ENCODE results near the gene SOS2.

The SOS2 gene

DNA sequence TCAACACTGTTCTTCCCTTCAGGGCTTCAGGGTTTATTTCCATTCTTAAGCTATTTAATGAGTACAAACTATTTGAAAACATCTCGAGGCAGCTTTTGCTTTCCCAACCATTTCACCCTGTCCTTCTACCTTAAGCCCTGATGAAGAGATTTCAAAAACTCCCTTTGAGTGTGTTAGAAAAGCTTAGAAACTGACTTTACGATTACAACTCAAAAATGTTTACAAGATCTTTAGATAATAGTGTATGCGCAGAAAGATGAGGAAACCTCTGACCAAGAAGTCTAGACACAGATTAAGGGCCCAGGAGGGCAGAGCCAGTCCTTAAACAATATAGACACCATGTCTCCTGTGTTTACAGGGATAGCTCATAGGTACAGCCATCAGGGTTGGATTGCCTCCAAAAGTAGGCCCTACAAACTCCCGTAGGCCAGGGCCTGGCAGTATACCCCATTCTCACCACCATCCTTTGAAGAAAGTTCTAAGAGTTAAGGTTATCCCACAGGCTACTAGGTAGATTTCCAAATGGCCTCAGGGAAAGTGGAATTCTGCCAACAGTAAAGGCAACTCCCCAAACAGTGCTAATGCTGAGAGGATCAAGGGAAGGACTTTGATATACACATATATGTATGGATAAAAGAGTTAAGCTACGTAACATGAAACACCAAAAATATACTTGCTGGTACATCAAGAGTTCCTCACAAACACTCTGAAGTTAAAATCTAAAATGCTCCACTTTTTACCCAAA, 11.4 kb upstream of the SOS2 start:
- H3K4me3 ChIP-seq (ENCODE audit: low read length): no peak overlapping the region
- no peak overlapping the region for H3K4me2 ChIP-seq (ENCODE audit: low read length)
- no peaks in the 10 kb centered on the region for H3K36me3 ChIP-seq (ENCODE audit: insufficient read depth, low read length)
- H3K27me3 ChIP-seq (ENCODE audit: control insufficient read depth, insufficient read depth, low read length): no peaks in the 10 kb centered on the region
- no peaks in the 10 kb centered on the region for H3K9me3 ChIP-seq (replicated peaks; ENCODE audit: low read length)
- H3K4me1 ChIP-seq (ENCODE audit: control insufficient read depth, insufficient read depth, low read length): no peaks in the 10 kb centered on the region
- no peak overlapping the region for H3K9ac ChIP-seq (ENCODE audit: low read depth, low read length)

DNA sequence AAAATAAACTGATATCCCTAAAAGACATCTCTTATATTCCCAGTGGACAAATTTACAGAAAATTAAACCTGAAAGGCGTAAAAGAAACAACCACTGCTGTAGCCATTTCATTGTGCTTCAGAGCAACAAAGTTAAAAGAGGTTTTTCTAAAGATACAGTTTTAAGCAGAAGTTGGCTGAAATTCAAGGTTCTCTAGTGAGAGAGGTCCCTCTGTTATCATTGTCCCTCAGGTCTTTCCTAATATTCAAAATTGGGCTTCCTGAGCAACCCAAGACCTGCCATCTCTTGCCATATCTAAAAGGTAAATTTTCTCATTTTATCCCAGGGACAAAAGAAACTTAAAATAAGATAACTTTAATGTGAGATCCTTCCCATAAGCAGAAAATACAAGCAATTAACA, 10.7 kb upstream of the SOS2 start:
- H3K36me3 ChIP-seq (ENCODE audit: insufficient read depth, low read length): no peaks in the 10 kb centered on the region
- no peaks in the 10 kb centered on the region for H3K27me3 ChIP-seq (ENCODE audit: control insufficient read depth, insufficient read depth, low read length)
- no peaks in the 10 kb centered on the region for H3K9me3 ChIP-seq (replicated peaks; ENCODE audit: low read length)
- no peaks in the 10 kb centered on the region for H3K4me1 ChIP-seq (ENCODE audit: control insufficient read depth, insufficient read depth, low read length)
- no peak overlapping the region for H3K9ac ChIP-seq (ENCODE audit: low read depth, low read length)
- H3K4me2 ChIP-seq (ENCODE audit: low read length): no peak overlapping the region
- no peak overlapping the region for H3K4me3 ChIP-seq (ENCODE audit: low read length)

- H3K9ac ChIP-seq (ENCODE audit: low read depth, low read length): no peak overlapping the region
- H3K4me3 ChIP-seq (ENCODE audit: low read length): no peak overlapping the region
- H3K9me3 ChIP-seq (replicated peaks; ENCODE audit: low read length): no peaks in the 10 kb centered on the region
These were observed 6.0 kb upstream of the SOS2 start for GRCh38 chr14:50237427-50237826.

DNA sequence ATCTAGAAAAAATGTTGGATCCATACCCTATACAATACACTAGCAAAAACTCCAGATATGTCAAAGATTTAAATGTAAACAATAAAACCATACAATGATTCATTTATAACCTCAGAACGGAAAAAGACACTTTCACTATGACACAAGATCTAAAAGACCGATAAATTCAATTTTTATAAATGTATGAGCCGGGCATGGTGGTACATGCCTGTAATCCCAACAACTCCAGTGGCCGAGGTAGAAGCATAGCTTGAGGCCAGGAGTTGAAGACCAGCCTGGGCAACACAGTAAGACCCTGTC, 2.5 kb upstream of the SOS2 start:
- no peak overlapping the region for H3K9ac ChIP-seq (ENCODE audit: low read depth, low read length)
- H3K9me3 ChIP-seq (replicated peaks; ENCODE audit: low read length): no peaks in the 10 kb centered on the region
- H3K4me1 ChIP-seq (ENCODE audit: control insufficient read depth, insufficient read depth, low read length): peaks cover 13% of the 10 kb centered on the region
- no peak overlapping the region for H3K4me3 ChIP-seq (ENCODE audit: low read length)
- H3K27me3 ChIP-seq (ENCODE audit: control insufficient read depth, insufficient read depth, low read length): no peaks in the 10 kb centered on the region
- no peaks in the 10 kb centered on the region for H3K36me3 ChIP-seq (ENCODE audit: insufficient read depth, low read length)
- no peak overlapping the region for H3K4me2 ChIP-seq (ENCODE audit: low read length)

More at GRCh38 chr14:50237427-50237826, 6.0 kb upstream of the SOS2 start:
- Histone ChIP-seq H3K27me3 (ENCODE audit: control insufficient read depth, insufficient read depth, low read length) (no peaks in the 10 kb centered on the region), H3K4me2 (ENCODE audit: low read length) (no peak overlapping the region), H3K4me1 (ENCODE audit: control insufficient read depth, insufficient read depth, low read length) (peaks cover under 1% of the 10 kb centered on the region), H3K36me3 (ENCODE audit: insufficient read depth, low read length) (no peaks in the 10 kb centered on the region)

- Histone ChIP-seq H3K4me1 (ENCODE audit: control insufficient read depth, insufficient read depth, low read length) (peaks cover 13% of the 10 kb centered on the region), H3K9ac (ENCODE audit: low read depth, low read length) (no peak overlapping the region), H3K4me3 (ENCODE audit: low read length) (no peak overlapping the region), H3K27me3 (ENCODE audit: control insufficient read depth, insufficient read depth, low read length) (no peaks in the 10 kb centered on the region), H3K4me2 (ENCODE audit: low read length) (no peak overlapping the region), H3K36me3 (ENCODE audit: insufficient read depth, low read length) (no peaks in the 10 kb centered on the region), H3K9me3 (replicated peaks; ENCODE audit: low read length) (no peaks in the 10 kb centered on the region)
These were observed 2.0 kb upstream of the SOS2 start for GRCh38 chr14:50233166-50233950.

DNA sequence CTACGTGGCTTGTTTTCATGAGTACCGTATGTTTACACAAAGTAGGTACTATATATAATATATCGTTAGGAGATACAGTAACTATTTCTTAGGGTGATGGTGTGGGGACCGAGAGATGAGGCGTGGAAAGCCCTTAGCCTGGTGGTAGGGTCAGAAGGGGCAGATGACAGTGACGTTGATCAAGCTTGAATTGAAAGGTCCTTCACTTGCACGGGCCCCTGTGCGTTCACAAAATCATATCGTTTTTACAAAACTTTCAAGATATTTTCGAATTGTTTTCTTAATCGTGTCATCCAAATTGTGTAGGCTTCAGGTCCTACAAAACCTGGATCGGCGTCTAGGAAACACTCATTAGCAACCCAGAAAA, 881 bp upstream of the SOS2 start:
- Histone ChIP-seq H3K4me3 (ENCODE audit: low read length) (peak overlapping the region; percentile 97), H3K4me2 (ENCODE audit: low read length) (peak overlapping the region; percentile 79), H3K27me3 (ENCODE audit: control insufficient read depth, insufficient read depth, low read length) (no peaks in the 10 kb centered on the region), H3K9ac (ENCODE audit: low read depth, low read length) (peak overlapping the region; percentile 90), H3K9me3 (replicated peaks; ENCODE audit: low read length) (no peaks in the 10 kb centered on the region), H3K36me3 (ENCODE audit: insufficient read depth, low read length) (no peaks in the 10 kb centered on the region), H3K4me1 (ENCODE audit: control insufficient read depth, insufficient read depth, low read length) (peaks cover 13% of the 10 kb centered on the region)

GRCh38 chr14:50230701-50231474, 490 bp downstream of the SOS2 start:
- Histone ChIP-seq H3K9ac (ENCODE audit: low read depth, low read length) (peak overlapping the region; percentile 90), H3K4me3 (ENCODE audit: low read length) (peak overlapping the region; percentile 97), H3K4me2 (ENCODE audit: low read length) (peak overlapping the region; percentile 79), H3K27me3 (ENCODE audit: control insufficient read depth, insufficient read depth, low read length) (no peaks in the 10 kb centered on the region), H3K4me1 (ENCODE audit: control insufficient read depth, insufficient read depth, low read length) (peaks cover 20% of the 10 kb centered on the region), H3K9me3 (replicated peaks; ENCODE audit: low read length) (no peaks in the 10 kb centered on the region), H3K36me3 (ENCODE audit: insufficient read depth, low read length) (no peaks in the 10 kb centered on the region)

- peak overlapping the region; percentile 90 for H3K9ac ChIP-seq (ENCODE audit: low read depth, low read length)
- peak overlapping the region; percentile 97 for H3K4me3 ChIP-seq (ENCODE audit: low read length)
- H3K4me1 ChIP-seq (ENCODE audit: control insufficient read depth, insufficient read depth, low read length): peaks cover 24% of the 10 kb centered on the region
These were observed 1.0 kb downstream of the SOS2 start for GRCh38 chr14:50230401-50230700.

DNA sequence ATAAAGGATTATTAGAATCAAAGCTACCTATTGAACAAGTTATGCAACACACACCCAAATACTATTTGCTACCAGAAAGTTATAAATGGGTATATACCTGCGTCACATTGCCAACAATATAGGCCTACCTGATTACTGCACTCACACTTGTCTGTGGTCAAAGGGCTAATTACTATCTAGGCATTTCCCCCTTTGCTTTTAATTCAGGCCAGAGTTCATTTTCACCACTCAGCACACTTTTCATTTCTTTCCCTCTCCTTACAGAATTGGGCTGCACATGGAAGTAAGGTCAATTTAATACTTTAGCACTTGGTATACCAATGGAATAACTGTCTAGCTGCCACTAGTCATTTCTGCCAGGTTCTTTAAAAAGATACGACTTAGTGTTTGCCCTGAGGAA, 1.7 kb downstream of the SOS2 start:
- Histone ChIP-seq H3K27me3 (ENCODE audit: control insufficient read depth, insufficient read depth, low read length) (no peaks in the 10 kb centered on the region), H3K4me1 (ENCODE audit: control insufficient read depth, insufficient read depth, low read length) (peaks cover 30% of the 10 kb centered on the region), H3K36me3 (ENCODE audit: insufficient read depth, low read length) (no peaks in the 10 kb centered on the region), H3K4me3 (ENCODE audit: low read length) (peak overlapping the region; percentile 97), H3K9ac (ENCODE audit: low read depth, low read length) (peak overlapping the region; percentile 90), H3K4me2 (ENCODE audit: low read length) (peak overlapping the region; percentile 79), H3K9me3 (replicated peaks; ENCODE audit: low read length) (no peaks in the 10 kb centered on the region)

More at GRCh38 chr14:50230401-50230700, 1.0 kb downstream of the SOS2 start:
- Histone ChIP-seq H3K9me3 (replicated peaks; ENCODE audit: low read length) (no peaks in the 10 kb centered on the region), H3K4me2 (ENCODE audit: low read length) (peak overlapping the region; percentile 79), H3K36me3 (ENCODE audit: insufficient read depth, low read length) (no peaks in the 10 kb centered on the region), H3K27me3 (ENCODE audit: control insufficient read depth, insufficient read depth, low read length) (no peaks in the 10 kb centered on the region)

DNA sequence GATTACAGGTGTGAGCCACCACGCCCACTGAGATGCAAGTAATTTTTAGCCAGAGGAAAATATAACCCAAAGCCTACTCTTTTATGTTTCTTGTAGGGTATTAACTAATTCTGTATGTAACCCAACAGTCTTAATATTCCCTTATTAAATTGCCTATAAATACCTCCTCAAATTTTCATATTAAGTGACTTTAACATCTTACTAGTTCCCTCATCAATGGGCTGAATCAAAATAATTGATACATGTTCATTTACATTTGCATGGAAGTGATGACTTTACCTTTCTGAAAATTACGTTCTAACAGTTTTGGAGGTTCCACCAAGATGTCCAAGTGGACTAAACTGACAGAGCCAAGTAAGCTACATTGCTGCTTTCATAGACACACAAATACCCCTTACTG, 3.1 kb downstream of the SOS2 start:
- peaks cover 30% of the 10 kb centered on the region for H3K4me1 ChIP-seq (ENCODE audit: control insufficient read depth, insufficient read depth, low read length)
- H3K4me2 ChIP-seq (ENCODE audit: low read length): no peak overlapping the region
- H3K9me3 ChIP-seq (replicated peaks; ENCODE audit: low read length): no peaks in the 10 kb centered on the region
- H3K36me3 ChIP-seq (ENCODE audit: insufficient read depth, low read length): no peaks in the 10 kb centered on the region
- no peaks in the 10 kb centered on the region for H3K27me3 ChIP-seq (ENCODE audit: control insufficient read depth, insufficient read depth, low read length)
- no peak overlapping the region for H3K4me3 ChIP-seq (ENCODE audit: low read length)
- H3K9ac ChIP-seq (ENCODE audit: low read depth, low read length): no peak overlapping the region

DNA sequence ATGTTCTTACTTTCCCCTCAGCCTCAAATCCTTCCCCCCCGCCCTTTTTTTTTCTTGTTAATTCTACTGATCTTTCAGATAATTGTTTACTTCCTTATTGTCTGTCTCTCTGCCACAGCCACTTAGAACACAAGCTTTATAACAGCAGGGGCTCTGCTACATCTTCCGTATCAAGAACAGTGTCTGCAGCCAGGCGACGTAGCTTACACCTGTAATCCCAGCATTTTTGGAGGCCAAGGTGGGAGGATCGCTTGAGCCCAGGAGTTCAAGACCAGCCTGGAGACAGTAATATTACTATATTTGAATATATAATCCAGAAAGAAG, 5.4 kb downstream of the SOS2 start:
- peak overlapping the region; percentile 55 for H3K9ac ChIP-seq (ENCODE audit: low read depth, low read length)
- H3K9me3 ChIP-seq (replicated peaks; ENCODE audit: low read length): no peaks in the 10 kb centered on the region
- H3K36me3 ChIP-seq (ENCODE audit: insufficient read depth, low read length): no peaks in the 10 kb centered on the region
- no peaks in the 10 kb centered on the region for H3K27me3 ChIP-seq (ENCODE audit: control insufficient read depth, insufficient read depth, low read length)
- peak overlapping the region; percentile 77 for H3K4me2 ChIP-seq (ENCODE audit: low read length)
- peaks cover 24% of the 10 kb centered on the region for H3K4me1 ChIP-seq (ENCODE audit: control insufficient read depth, insufficient read depth, low read length)
- H3K4me3 ChIP-seq (ENCODE audit: low read length): peak overlapping the region; percentile 26

Measured in skeletal muscle satellite cell (primary cell).